GM12874 (cell line): ENCODE data around the gene CARD10.

ENCODE experiments used
- CTCF ChIP-seq: IDR thresholded peaks from 2 replicates; pipeline ENCODE4 v1.5.1; 2011; ENCODE audit warnings: low read depth, mild to moderate bottlenecking, control low read depth, low read length, moderate library complexity; ENCODE audit not compliant: insufficient read depth

The CARD10 gene

GRCh38 chr22:37505989-37506388, 13.2 kb downstream of the CARD10 start:
- TF ChIP-seq CTCF = no peak

GRCh38 chr22:37505565-37505964, 13.7 kb downstream of the CARD10 start:
- TF ChIP-seq CTCF = no peak

- no peak for TF ChIP-seq CTCF
Measured at GRCh38 chr22:37504964-37505363, 14.3 kb downstream of the CARD10 start.

GRCh38 chr22:37503850-37504249, 15.4 kb downstream of the CARD10 start:
- TF ChIP-seq CTCF = no peak

- TF ChIP-seq CTCF = no peak
Measured at GRCh38 chr22:37503183-37503683, 16.0 kb downstream of the CARD10 start.

GRCh38 chr22:37502342-37503182, 16.7 kb downstream of the CARD10 start:
- TF ChIP-seq CTCF = no peak

GRCh38 chr22:37501610-37502341, 17.4 kb downstream of the CARD10 start:
- TF ChIP-seq CTCF = no peak
